ENCODE data around the gene EPB41L3.

Gene EPB41L3

DNA sequence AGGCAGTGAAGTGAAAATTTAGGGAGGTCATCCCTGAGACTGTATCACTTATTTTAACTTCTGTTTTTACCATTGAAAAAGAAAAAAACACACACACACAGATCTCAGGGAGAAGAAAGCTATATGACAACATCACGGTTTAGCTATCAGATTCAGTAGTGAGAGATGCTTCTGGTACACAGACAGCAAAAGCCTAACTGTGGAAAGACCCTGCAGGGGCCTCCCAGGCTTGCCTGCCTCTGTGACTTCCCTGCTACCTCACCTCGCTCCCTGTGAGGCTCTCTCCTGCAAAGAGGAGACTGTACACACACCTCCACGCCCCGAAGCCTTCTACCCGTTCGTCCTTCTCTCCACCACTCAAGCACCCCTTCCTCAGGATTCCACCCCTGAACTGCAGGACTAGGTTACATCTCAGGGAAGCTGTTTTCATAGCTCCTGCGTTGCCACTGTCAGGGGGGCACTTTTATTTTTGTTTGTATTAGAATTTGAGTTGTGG, 86.3 kb downstream of the EPB41L3 start:
- Histone ChIP-seq H3K4me1 (no peaks in the 10 kb centered on the region), H3K27me3 (no peaks in the 10 kb centered on the region), H3K4me3 (no peak overlapping the region), H3K9me3 (no peaks in the 10 kb centered on the region), H3K27ac (no peak overlapping the region), H3K36me3 (no peaks in the 10 kb centered on the region)
- intact Hi-C loops (cut with DNase I; ENCODE audit: low total_unique reads) = no loop called here
- TF ChIP-seq, protein P1, sequence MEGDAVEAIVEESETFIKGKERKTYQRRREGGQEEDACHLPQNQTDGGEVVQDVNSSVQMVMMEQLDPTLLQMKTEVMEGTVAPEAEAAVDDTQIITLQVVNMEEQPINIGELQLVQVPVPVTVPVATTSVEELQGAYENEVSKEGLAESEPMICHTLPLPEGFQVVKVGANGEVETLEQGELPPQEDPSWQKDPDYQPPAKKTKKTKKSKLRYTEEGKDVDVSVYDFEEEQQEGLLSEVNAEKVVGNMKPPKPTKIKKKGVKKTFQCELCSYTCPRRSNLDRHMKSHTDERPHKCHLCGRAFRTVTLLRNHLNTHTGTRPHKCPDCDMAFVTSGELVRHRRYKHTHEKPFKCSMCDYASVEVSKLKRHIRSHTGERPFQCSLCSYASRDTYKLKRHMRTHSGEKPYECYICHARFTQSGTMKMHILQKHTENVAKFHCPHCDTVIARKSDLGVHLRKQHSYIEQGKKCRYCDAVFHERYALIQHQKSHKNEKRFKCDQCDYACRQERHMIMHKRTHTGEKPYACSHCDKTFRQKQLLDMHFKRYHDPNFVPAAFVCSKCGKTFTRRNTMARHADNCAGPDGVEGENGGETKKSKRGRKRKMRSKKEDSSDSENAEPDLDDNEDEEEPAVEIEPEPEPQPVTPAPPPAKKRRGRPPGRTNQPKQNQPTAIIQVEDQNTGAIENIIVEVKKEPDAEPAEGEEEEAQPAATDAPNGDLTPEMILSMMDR (IDR thresholded peaks at IDR 0.05) = no peak
- no peak for DNase-seq

DNA sequence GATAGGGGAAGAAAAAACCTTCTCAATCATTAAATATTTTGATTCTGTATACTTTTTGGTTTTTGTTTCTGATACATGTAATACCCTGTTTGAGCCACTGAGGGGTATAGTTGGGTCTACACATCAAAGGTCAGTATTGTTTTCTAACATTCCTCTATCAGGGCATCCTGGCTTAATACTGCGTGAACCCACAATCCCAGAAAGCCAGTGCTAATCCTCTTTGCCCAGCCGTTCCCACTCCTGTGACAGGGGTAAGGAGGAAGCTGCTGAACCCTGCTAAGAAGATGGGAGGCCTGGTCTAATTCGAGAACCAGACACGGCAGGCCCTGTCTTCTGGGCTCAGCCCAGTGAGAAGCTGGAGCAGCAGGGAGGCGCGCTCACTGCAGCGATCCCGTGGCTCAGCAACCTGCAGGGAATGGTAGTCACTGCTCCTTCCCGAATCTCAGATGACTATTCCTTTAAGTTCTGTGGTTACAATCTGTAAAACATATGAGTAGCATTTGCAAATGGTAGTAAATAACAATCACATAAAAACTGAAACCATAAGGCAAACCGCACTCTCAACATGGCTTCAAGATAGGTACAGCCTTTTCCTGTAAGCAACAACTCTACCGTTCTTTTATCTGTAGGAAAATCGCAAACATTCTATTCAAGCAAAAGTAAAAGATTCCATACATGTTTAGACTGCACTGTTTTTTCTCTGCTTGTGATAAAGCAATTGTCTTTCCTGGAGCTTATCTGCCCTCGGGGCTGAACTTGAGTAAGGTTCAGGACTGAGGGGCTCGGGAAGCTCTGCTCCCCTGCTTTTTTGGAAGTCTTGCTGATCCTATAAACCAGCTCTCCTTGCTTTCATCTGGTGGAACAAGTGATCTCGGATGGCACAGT, 87.0 kb downstream of the EPB41L3 start:
- Histone ChIP-seq H3K27ac (no peak overlapping the region), H3K36me3 (no peaks in the 10 kb centered on the region), H3K27me3 (no peaks in the 10 kb centered on the region), H3K4me3 (no peak overlapping the region), H3K9me3 (no peaks in the 10 kb centered on the region), H3K4me1 (no peaks in the 10 kb centered on the region)
- TF ChIP-seq, protein P1 (IDR thresholded peaks at IDR 0.05) = peak; percentile 11 to 19
- intact Hi-C loops (cut with DNase I; ENCODE audit: low total_unique reads) = no loop called here
- no peak for DNase-seq

DNA sequence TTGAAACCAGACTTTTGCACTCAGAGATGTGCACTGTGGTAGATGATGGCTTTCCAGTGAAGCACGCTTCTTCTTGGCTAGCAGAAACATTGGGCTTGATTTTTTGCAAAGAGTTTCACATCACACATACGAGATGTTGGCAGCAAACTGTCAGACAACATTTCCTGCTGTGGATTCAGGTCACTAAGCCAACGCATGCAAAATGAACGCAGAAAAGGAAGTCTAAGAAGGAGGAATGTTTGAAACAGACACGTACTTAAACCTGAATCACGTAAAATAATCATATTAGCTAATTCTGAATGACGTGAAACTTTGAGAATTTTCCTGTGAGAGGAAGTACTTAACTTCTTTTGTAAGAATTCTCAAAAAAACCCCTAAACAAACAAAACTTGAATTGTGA, 88.1 kb downstream of the EPB41L3 start:
- intact Hi-C loops (cut with DNase I; ENCODE audit: low total_unique reads) = no loop called here
- Histone ChIP-seq H3K36me3 (no peaks in the 10 kb centered on the region), H3K4me1 (no peaks in the 10 kb centered on the region), H3K27ac (no peak overlapping the region), H3K4me3 (no peak overlapping the region), H3K27me3 (no peaks in the 10 kb centered on the region), H3K9me3 (no peaks in the 10 kb centered on the region)
- TF ChIP-seq, protein P1 (IDR thresholded peaks at IDR 0.05) = no peak
- no peak for DNase-seq

DNA sequence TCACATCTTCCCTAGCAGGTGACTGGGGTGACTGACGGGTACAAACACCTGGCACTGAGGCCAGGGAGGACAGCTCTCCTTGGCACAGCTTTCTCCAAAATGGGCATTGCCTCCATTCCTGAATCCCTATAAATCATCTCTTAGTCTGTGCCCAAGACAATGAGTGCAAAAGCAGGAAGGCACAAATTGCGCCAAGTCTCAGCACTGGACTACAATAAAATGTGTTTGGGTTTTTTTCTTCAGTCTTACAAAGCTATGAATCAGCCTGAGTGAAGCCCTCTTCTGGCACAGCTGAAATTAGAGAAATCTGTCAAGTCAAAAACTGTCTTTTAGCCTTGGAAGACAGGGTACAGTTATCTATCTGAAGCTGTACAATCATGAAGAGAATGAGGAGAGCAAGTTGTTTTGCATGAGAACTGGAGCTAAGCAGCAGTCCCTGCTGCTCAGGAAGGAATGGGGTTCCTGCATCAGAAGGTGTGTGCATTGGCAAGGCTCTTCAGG, 90.8 kb downstream of the EPB41L3 start:
- no peaks in the 10 kb centered on the region for H3K36me3 ChIP-seq
- no peaks in the 10 kb centered on the region for H3K27me3 ChIP-seq
- no peak for DNase-seq
- TF ChIP-seq, protein P1 (IDR thresholded peaks at IDR 0.05) = no peak
- no peak overlapping the region for H3K4me3 ChIP-seq
- no peaks in the 10 kb centered on the region for H3K9me3 ChIP-seq
- H3K27ac ChIP-seq = no peak overlapping the region
- intact Hi-C loops (cut with DNase I; ENCODE audit: low total_unique reads) = no loop called here
- no peaks in the 10 kb centered on the region for H3K4me1 ChIP-seq

DNA sequence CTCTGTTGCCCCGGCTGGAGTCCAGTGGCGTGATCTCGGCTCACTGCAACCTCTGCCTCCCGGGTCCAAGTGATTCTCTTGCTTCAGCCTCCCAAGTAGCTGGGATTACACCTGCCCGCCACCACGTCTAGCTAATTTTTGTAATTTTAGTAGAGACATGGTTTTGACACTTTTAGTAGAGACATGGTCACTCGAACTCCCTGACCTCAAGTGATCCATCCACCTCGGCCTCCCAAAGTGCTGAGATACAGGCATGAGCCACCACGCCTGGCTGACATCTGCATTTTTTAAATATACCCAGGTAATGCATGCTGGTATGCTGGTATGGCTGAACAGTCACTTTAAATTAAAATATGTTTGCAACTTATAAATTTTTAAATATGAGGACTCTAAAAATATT, 91.9 kb downstream of the EPB41L3 start:
- Histone ChIP-seq H3K27ac (no peak overlapping the region), H3K36me3 (no peaks in the 10 kb centered on the region), H3K9me3 (no peaks in the 10 kb centered on the region), H3K27me3 (no peaks in the 10 kb centered on the region), H3K4me3 (no peak overlapping the region), H3K4me1 (no peaks in the 10 kb centered on the region)
- TF ChIP-seq, protein P1 (IDR thresholded peaks at IDR 0.05) = no peak
- no peak for DNase-seq
- intact Hi-C loops (cut with DNase I; ENCODE audit: low total_unique reads) = no loop called here
